Thymus (tissue), 11 donors: Measurements from ENCODE around the gene SH3BGRL2. TPM values are rescaled to one million over a fixed set of nuclear protein-coding genes. Genes with fewer than 3 reads are reported as not detected.
"Not testable (repeated sequence)": the region's sequence is repeated elsewhere in the genome, so short reads cannot be mapped to it uniquely, and the experiment has no call there.

Source experiments
- DNase-seq, 9 donors: peaks; one replicate each; pipeline ENCODE4 v3.0.0-alpha.2; 2013; ENCODE audit warnings: low spot score in 9 of 9, low read depth in 6 of 9, missing footprints in 1 of 9
- H3K27ac ChIP-seq, 2 donors: one replicate each; pipeline ENCODE4 v1.5.1; 2013; ENCODE audit warnings: control low read depth in 1 of 2, low read depth in 1 of 2, low read length in 1 of 2, mild to moderate bottlenecking in 1 of 2, moderate library complexity in 1 of 2
- H3K27me3 ChIP-seq, 2 donors: one replicate each; pipeline ENCODE4 v1.5.1; 2013; ENCODE audit warnings: low read length in 1 of 2; ENCODE audit not compliant: control insufficient read depth in 2 of 2, insufficient read depth in 1 of 2
- H3K36me3 ChIP-seq, 2 donors: one replicate each; pipeline ENCODE4 v1.5.1; 2013; ENCODE audit warnings: low read length in 1 of 2, mild to moderate bottlenecking in 1 of 2, moderate library complexity in 1 of 2; ENCODE audit not compliant: control insufficient read depth in 2 of 2, insufficient read depth in 2 of 2
- H3K4me1 ChIP-seq, 2 donors: one replicate each; pipeline ENCODE4 v1.5.1; 2013; ENCODE audit warnings: low read length in 2 of 2; ENCODE audit not compliant: control insufficient read depth in 2 of 2, insufficient read depth in 2 of 2
- H3K4me3 ChIP-seq, 2 donors: one replicate each; pipeline ENCODE4 v1.5.1; 2013; ENCODE audit warnings: low read length in 2 of 2, control low read depth in 1 of 2, mild to moderate bottlenecking in 1 of 2
- H3K9me3 ChIP-seq, 2 donors: one replicate each; pipeline ENCODE4 v1.5.1; 2013; ENCODE audit warnings: low read length in 1 of 2, mild to moderate bottlenecking in 1 of 2; ENCODE audit not compliant: control insufficient read depth in 2 of 2, insufficient read depth in 1 of 2
- WGBS: extraction: QIAGEN DNeasy Blood & Tissue Kit; methylation state at CpG from one replicate; pipeline ENCODE4 v1.1.7; 2013; 5-methylcytosine and 5-hydroxymethylcytosine counted together
- polyA plus RNA-seq: library from polyadenylated mRNA; stranded (reverse); fragments of 200-250 nt; gene quantifications from one replicate; pipeline ENCODE4 v1.2.3, GENCODE V29; 2013
- total RNA-seq: library from RNA; stranded (reverse); fragments of 120-200 nt; gene quantifications from one replicate; pipeline ENCODE4 v1.2.4, GENCODE V29; 2013
- donor health status: healthy.

SH3BGRL2 gene
- total and polyA plus RNA-seq, 2 donors: 3.8 to 15.9 TPM

- WGBS: 89% methylated on average over 5 of the region's 5 CpGs
- no peaks in the 10 kb centered on the region for H3K4me1 ChIP-seq
Observed at GRCh38 chr6:79610306-79611009, 20.7 kb upstream of the SH3BGRL2 start.

GRCh38 chr6:79612457-79612856 lies 18.7 kb upstream of the SH3BGRL2 start:
- Histone ChIP-seq H3K27ac (no peak overlapping the region), H3K9me3 (no peaks in the 10 kb centered on the region), H3K4me3 (no peak overlapping the region), H3K4me1 (no peaks in the 10 kb centered on the region), H3K36me3 (no peaks in the 10 kb centered on the region), H3K27me3 (no peaks in the 10 kb centered on the region)
- WGBS: 96% methylated on average over 2 of the region's 2 CpGs
- DNase-seq: no peak

More at GRCh38 chr6:79610306-79611009, 20.7 kb upstream of the SH3BGRL2 start:
- Histone ChIP-seq H3K27me3 (no peaks in the 10 kb centered on the region), H3K36me3 (no peaks in the 10 kb centered on the region), H3K27ac (no peak overlapping the region), H3K9me3 (no peaks in the 10 kb centered on the region), H3K4me3 (no peak overlapping the region)
- DNase-seq: no peak

- no peak overlapping the region for H3K27ac ChIP-seq
- no peaks in the 10 kb centered on the region for H3K9me3 ChIP-seq
- WGBS: 94% methylated on average over 2 of the region's 2 CpGs
Observed at GRCh38 chr6:79612918-79613317, 18.2 kb upstream of the SH3BGRL2 start.

GRCh38 chr6:79613912-79614311 lies 17.2 kb upstream of the SH3BGRL2 start:
- H3K4me1 ChIP-seq: no peaks in the 10 kb centered on the region
- H3K27me3 ChIP-seq: no peaks in the 10 kb centered on the region
- H3K36me3 ChIP-seq: no peaks in the 10 kb centered on the region
- no peak overlapping the region for H3K4me3 ChIP-seq
- no peak for DNase-seq
- no peaks in the 10 kb centered on the region for H3K9me3 ChIP-seq
- H3K27ac ChIP-seq: no peak overlapping the region
- WGBS: 94% methylated on average over 6 of the region's 6 CpGs

More at GRCh38 chr6:79612918-79613317, 18.2 kb upstream of the SH3BGRL2 start:
- Histone ChIP-seq H3K4me3 (no peak overlapping the region), H3K27me3 (no peaks in the 10 kb centered on the region), H3K4me1 (no peaks in the 10 kb centered on the region), H3K36me3 (no peaks in the 10 kb centered on the region)
- no peak for DNase-seq

- Histone ChIP-seq H3K36me3 (no peaks in the 10 kb centered on the region), H3K4me3 (no peak overlapping the region), H3K27me3 (no peaks in the 10 kb centered on the region), H3K4me1 (no peaks in the 10 kb centered on the region), H3K27ac (no peak overlapping the region), H3K9me3 (no peaks in the 10 kb centered on the region)
- DNase-seq: no peak
- WGBS: 95% methylated on average over 7 of the region's 7 CpGs
Observed at GRCh38 chr6:79614326-79615305, 16.5 kb upstream of the SH3BGRL2 start.

GRCh38 chr6:79617518-79617941 lies 13.6 kb upstream of the SH3BGRL2 start:
- no peaks in the 10 kb centered on the region for H3K4me1 ChIP-seq
- no peaks in the 10 kb centered on the region for H3K27me3 ChIP-seq
- no peaks in the 10 kb centered on the region for H3K9me3 ChIP-seq
- no peak overlapping the region for H3K27ac ChIP-seq
- H3K36me3 ChIP-seq: no peaks in the 10 kb centered on the region
- H3K4me3 ChIP-seq: no peak overlapping the region
- DNase-seq: no peak
- WGBS: 93% methylated on average over 1 of the region's 1 CpG

GRCh38 chr6:79618425-79618824 lies 12.7 kb upstream of the SH3BGRL2 start:
- not testable (repeated sequence) for H3K4me1 ChIP-seq, DNase-seq, H3K27ac ChIP-seq, H3K27me3 ChIP-seq, H3K36me3 ChIP-seq, H3K4me3 ChIP-seq, H3K9me3 ChIP-seq
- WGBS: 94% methylated on average over 13 of the region's 13 CpGs

- H3K4me3 ChIP-seq: no peak overlapping the region
- WGBS: 93% methylated on average over 2 of the region's 2 CpGs
- no peaks in the 10 kb centered on the region for H3K4me1 ChIP-seq
- H3K27me3 ChIP-seq: no peaks in the 10 kb centered on the region
- H3K36me3 ChIP-seq: no peaks in the 10 kb centered on the region
- DNase-seq: no peak
- H3K9me3 ChIP-seq: no peaks in the 10 kb centered on the region
- no peak overlapping the region for H3K27ac ChIP-seq
Observed at GRCh38 chr6:79621579-79621978, 9.6 kb upstream of the SH3BGRL2 start.

GRCh38 chr6:79622364-79622763 lies 8.8 kb upstream of the SH3BGRL2 start:
- Histone ChIP-seq H3K9me3 (no peaks in the 10 kb centered on the region), H3K4me1 (no peaks in the 10 kb centered on the region), H3K4me3 (no peak overlapping the region), H3K27me3 (no peaks in the 10 kb centered on the region), H3K27ac (no peak overlapping the region), H3K36me3 (no peaks in the 10 kb centered on the region)
- no peak for DNase-seq
- 94% methylated on average over 1 of the region's 1 CpG for WGBS
